T-helper 2 cell (primary cell): ENCODE measurements around the gene PIK3CD.
A peak's percentile ranks its signal among the peaks of the same experiment; 100 is the strongest.

Experiments
- DNase-seq, 5 experiments: peaks; one replicate each; pipeline versions ENCODE4 v3.0.0 to v3.0.0-alpha.2; 2012 to 2022
- total RNA-seq, 2 donors: gene quantifications; one replicate each; lab custom pipeline; 2026; lab: John Stamatoyannopoulos, UW

The PIK3CD gene
- 306 to 392 reads per million in 2 donors for total RNA-seq

GRCh38 chr1:9651565-9652378, at the start of gene PIK3CD:
TSS of gene PIK3CD (plus strand) at chr1:9651731. CDS start at chr1:9710456, 58,725 bp downstream.
- peak in 4 of 5 experiments; percentile 30 to 70 (median 30) for DNase-seq

GRCh38 chr1:9601942-9602793, 49.4 kb upstream of the PIK3CD start:
- no peak for DNase-seq

GRCh38 chr1:9602794-9603167, 48.8 kb upstream of the PIK3CD start:
- DNase-seq: no peak

- no peak for DNase-seq
Observed at GRCh38 chr1:9603307-9603706, 48.2 kb upstream of the PIK3CD start.

- DNase-seq: no peak
Observed at GRCh38 chr1:9603766-9604753, 47.5 kb upstream of the PIK3CD start.

GRCh38 chr1:9604836-9605235, 46.7 kb upstream of the PIK3CD start:
- DNase-seq: no peak

GRCh38 chr1:9605946-9606455, 45.5 kb upstream of the PIK3CD start:
- DNase-seq: no peak

- DNase-seq: no peak
Observed at GRCh38 chr1:9606458-9606857, 45.1 kb upstream of the PIK3CD start.

- no peak for DNase-seq
Observed at GRCh38 chr1:9606948-9607347, 44.6 kb upstream of the PIK3CD start.

- no peak for DNase-seq
Observed at GRCh38 chr1:9607352-9607751, 44.2 kb upstream of the PIK3CD start.

- DNase-seq: no peak
Observed at GRCh38 chr1:9609998-9610397, 41.5 kb upstream of the PIK3CD start.

GRCh38 chr1:9610548-9610947, 41.0 kb upstream of the PIK3CD start:
- no peak for DNase-seq

- no peak for DNase-seq
Observed at GRCh38 chr1:9611716-9612115, 39.8 kb upstream of the PIK3CD start.

- DNase-seq: no peak
Observed at GRCh38 chr1:9612162-9612845, 39.2 kb upstream of the PIK3CD start.

GRCh38 chr1:9612871-9613624, 38.5 kb upstream of the PIK3CD start:
- no peak for DNase-seq

- DNase-seq: no peak
Observed at GRCh38 chr1:9613625-9614299, 37.8 kb upstream of the PIK3CD start.

GRCh38 chr1:9615316-9616063, 36.0 kb upstream of the PIK3CD start:
- peak in 2 of 5 experiments; percentile 13 to 67 for DNase-seq

GRCh38 chr1:9618909-9619679, 32.4 kb upstream of the PIK3CD start:
- no peak for DNase-seq

- DNase-seq: no peak
Observed at GRCh38 chr1:9621032-9621431, 30.5 kb upstream of the PIK3CD start.
